HTR-8/SVneo (cell line): ENCODE measurements around the gene CHRNA5.

ENCODE experiments used
- DNase-seq: peaks from one replicate; pipeline ENCODE4 v3.0.0; 2011; ENCODE audit warnings: low spot score, mixed read lengths; ENCODE audit not compliant: insufficient read length
- FAIRE-seq: peaks from 2 replicates; lab custom pipeline; 2011; peaks lifted over from hg19 to GRCh38; lab: Jason Lieb, UNC

The CHRNA5 gene

DNA sequence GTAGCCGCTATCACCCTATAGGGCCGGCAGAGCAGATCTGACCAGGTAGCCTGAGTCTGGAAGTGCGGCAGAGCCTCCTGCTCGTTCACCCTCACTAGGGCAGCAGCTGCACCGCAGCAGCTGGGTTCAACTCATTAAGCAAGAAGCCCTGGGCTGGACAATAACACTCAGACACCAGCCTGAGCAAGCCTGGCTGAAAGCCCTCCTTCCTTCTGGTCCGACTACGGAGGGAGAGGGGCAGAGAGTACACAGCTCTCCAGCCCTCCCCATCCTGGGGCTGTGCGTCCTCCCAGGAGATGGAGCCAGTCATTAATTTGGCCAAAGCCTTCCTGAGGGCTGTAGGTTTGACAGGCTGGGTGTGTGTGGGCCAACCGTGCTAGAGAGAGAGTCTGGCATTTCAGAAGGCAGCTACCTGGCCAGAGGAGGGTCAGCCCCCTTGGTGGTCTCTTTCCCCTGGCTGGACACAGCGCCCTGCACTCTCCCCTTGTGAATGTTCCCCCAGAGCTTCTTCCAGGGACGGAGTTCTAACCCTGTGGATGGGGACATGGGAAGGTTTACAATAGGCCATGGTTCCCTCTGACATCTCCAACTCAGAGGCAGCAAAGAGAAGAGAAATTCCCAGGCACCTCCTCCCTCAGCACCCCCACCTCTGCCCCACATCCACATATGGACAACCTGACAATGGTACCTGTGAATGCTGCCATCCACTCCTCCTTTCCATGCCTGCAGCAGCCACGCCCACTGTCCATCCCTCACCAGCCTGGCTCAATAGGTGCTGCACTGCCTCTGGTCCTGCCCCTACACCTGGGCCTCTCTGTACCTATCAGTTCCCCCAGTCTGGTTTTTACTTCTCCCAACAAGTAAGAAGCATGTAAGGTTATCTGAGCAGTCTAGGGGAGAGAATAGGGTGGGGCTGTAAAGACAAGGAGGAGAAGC lies 69.2 kb downstream of the CHRNA5 start:
- DNase-seq (no peak), FAIRE-seq (no peak)

- DNase-seq (no peak), FAIRE-seq (no peak)
These were observed 70.0 kb downstream of the CHRNA5 start for GRCh38 chr15:78635346-78635745.

DNA sequence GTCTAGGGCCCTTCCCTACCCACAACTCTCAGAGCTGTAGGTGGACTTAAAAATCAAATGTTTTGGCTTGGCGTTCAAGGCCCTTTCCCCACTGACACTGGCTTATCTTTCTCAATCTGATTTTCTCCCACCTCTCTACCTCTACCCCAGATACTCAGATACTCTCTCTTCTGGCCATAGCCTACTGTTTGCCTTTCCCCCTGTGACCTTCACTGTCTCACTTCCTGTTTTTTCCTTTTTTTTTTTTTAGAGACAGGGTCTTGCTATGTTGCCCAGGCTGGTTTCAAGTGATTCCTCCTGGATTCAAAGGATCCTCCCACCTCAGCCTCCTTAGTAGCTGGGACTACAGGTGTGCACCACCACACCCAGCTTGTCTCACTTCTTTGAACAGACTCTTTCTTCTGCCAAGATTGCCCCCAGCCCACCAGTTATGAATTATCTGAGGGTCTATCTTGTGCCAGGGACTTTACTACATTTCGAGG lies 71.1 kb downstream of the CHRNA5 start:
- FAIRE-seq (no peak), DNase-seq (no peak)

DNA sequence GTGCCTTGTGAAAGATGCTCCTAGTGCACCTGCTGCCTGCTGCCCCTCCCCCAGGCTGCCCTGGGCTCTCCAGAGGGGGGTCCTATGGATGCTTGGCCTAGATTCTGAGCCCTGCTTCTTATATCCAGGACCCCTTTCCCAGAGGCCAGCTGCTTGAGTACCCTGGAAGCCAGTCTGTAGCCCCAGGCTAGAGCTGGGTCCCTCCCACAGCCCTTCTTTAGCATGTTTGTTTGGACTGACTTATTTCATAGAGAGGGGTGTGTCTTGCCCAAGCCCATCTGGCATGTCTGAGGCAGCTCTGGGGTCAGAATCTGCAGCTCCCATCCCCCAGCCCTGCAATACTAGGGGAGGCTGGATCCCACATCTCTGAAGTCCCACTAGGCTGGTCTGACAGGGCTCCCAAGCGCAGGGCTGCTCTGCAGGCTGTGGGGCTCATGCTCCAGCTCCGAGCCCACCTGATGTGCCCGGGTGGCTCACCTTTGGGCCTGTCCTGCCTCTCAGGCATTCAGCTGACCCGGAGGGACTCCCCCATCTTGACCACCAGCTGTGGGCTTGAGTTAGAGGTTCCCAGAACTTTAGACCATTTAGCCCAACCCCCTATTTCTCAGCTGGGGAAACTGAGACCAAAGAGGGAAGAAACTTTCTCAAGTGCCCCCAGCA lies 72.6 kb downstream of the CHRNA5 start:
- DNase-seq, result no peak
- FAIRE-seq, result no peak

DNA sequence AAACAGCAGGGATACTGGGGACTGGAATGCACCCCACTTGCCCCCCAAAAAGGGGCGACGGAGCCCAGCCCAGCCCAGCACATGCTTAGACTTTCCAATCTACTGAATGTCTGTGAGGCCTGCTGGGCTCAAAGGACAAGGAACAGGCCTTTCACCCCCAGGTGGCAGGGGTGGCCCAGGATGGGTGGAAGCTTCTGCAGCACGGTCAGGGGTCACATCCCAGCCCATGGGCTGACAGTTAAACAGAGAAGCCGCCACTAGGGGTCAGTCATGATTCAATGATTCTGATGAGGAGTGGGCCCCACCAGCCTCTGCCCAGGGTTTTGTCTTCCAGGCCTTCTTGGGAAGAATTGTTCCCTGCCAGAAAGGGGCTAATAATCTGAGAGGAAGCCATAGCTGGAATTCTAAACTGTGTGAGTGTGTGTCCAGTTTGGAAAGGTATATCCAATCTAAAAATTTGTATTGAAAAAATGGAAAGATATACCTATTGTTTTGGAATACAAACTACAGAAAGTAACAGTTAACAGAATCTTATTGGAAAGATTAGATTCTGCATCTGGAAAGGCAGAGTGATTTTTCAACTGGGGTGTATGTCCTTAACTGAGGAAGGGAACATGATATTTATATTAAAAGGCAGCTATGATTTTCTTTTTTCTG lies 73.5 kb downstream of the CHRNA5 start:
- DNase-seq (peak; percentile 69), FAIRE-seq (no peak)

GRCh38 chr15:78640527-78641101 lies 75.3 kb downstream of the CHRNA5 start:
- FAIRE-seq, result no peak
- DNase-seq, result peak; percentile 20

DNA sequence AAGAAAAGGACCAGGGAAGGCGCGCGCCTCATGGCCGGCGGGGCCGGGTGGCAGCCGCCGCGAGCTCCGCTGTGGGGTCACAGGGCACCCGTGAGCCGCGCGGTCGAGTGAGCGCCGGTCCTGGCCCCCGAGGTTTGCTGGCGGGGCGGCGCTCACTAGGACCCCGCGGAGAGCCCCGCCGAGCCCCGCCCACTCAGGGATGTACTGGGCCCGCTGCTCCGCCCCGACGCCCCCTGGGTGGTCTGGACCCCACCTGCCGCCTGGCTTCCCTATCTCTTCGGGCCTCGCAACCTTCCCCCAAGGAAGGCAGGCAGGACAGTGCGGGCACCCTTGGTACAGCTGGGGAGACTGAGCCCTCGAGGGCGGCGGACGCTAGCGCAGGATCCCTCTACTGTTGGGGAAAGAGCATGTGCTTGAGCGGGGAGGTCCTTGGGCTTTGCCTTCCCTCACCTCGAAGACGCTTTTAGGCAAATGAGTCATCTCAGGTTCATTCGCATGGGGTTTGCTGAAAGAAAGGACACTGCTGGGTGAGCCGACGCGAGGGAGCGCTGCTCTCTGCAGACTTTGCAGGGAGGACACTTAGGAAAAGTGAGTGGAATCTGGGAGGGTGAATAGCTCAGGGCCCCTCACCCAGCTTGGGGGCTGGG lies 75.9 kb downstream of the CHRNA5 start, which contains the start of gene CHRNB4:
Gene CHRNB4, minus strand, starts transcription at position 109 of the 647 bp plus-strand sequence. Its CDS starts 77 bp downstream, at position 32.
- DNase-seq, result peak; percentile 49
- no peak for FAIRE-seq

- FAIRE-seq, result no peak
- no peak for DNase-seq
These were observed 76.5 kb downstream of the CHRNA5 start for GRCh38 chr15:78641749-78642275.

- no peak for DNase-seq
- FAIRE-seq, result no peak
These were observed 77.0 kb downstream of the CHRNA5 start for GRCh38 chr15:78642331-78642730.
